Fibroblast of mammary gland (primary cell): ENCODE results near the gene ATXN7L1.

Experiments used
- DNase-seq: peaks from one replicate; pipeline ENCODE4 v3.0.0-alpha.2; 2010; ENCODE audit warnings: low read depth
- H3K4me3 ChIP-seq: 2 replicates; pipeline ENCODE4 v1.5.1; 2011; ENCODE audit warnings: low read depth, mild to moderate bottlenecking, low read length, moderate library complexity; ENCODE audit not compliant: control insufficient read depth
- CTCF ChIP-seq: conservative IDR thresholded peaks from 2 replicates; pipeline ENCODE4 v1.5.1; 2011; ENCODE audit warnings: low read depth, low read length, inconsistent platforms; ENCODE audit not compliant: control insufficient read depth, insufficient read depth

The ATXN7L1 gene

GRCh38 chr7:105677817-105678573 lies 198.4 kb downstream of the ATXN7L1 start:
- no peak for TF ChIP-seq CTCF
- no peak overlapping the region for H3K4me3 ChIP-seq
- DNase-seq = no peak

- no peak overlapping the region for H3K4me3 ChIP-seq
- TF ChIP-seq CTCF = no peak
- DNase-seq = no peak
Observed at GRCh38 chr7:105677410-105677730, 199.0 kb downstream of the ATXN7L1 start.

GRCh38 chr7:105675934-105676371 lies 200.4 kb downstream of the ATXN7L1 start:
- no peak for TF ChIP-seq CTCF
- no peak for DNase-seq
- no peak overlapping the region for H3K4me3 ChIP-seq

- no peak for TF ChIP-seq CTCF
- DNase-seq = no peak
- no peak overlapping the region for H3K4me3 ChIP-seq
Observed at GRCh38 chr7:105674200-105674920, 202.0 kb downstream of the ATXN7L1 start.

GRCh38 chr7:105673367-105674084 lies 202.9 kb downstream of the ATXN7L1 start:
- DNase-seq = no peak
- no peak for TF ChIP-seq CTCF
- H3K4me3 ChIP-seq = no peak overlapping the region

- no peak overlapping the region for H3K4me3 ChIP-seq
- DNase-seq = no peak
- TF ChIP-seq CTCF = no peak
Observed at GRCh38 chr7:105672801-105673200, 203.6 kb downstream of the ATXN7L1 start.
